Retina (tissue), 1 donor: ENCODE results near the gene NUP153.
"Not testable (repeated sequence)": the region's sequence is repeated elsewhere in the genome, so short reads cannot be mapped to it uniquely, and the experiment has no call there.

ENCODE experiments used
- DNase-seq: peaks from one replicate; pipeline ENCODE4 v3.0.0-alpha.2; 2016

Gene NUP153

GRCh38 chr6:17706580-17707370, at the start of gene NUP153:
TSS of gene NUP153 (minus strand) at chr6:17706925. CDS start at chr6:17706387, 538 bp downstream.
- peak; percentile 100 for DNase-seq

- DNase-seq, result no peak
Observed at GRCh38 chr6:17754254-17754653, 47.5 kb upstream of the NUP153 start.

GRCh38 chr6:17745324-17745723, 38.6 kb upstream of the NUP153 start:
- DNase-seq, result not testable (repeated sequence)

- DNase-seq, result not testable (repeated sequence)
Observed at GRCh38 chr6:17744757-17745308, 38.1 kb upstream of the NUP153 start.

GRCh38 chr6:17744019-17744756, 37.5 kb upstream of the NUP153 start:
- DNase-seq, result no peak

GRCh38 chr6:17741507-17741906, 34.8 kb upstream of the NUP153 start:
- no peak for DNase-seq

- no peak for DNase-seq
Observed at GRCh38 chr6:17740559-17741220, 34.0 kb upstream of the NUP153 start.

GRCh38 chr6:17737704-17738252, 31.1 kb upstream of the NUP153 start:
- DNase-seq, result no peak

- DNase-seq, result not testable (repeated sequence)
Observed at GRCh38 chr6:17735311-17735710, 28.6 kb upstream of the NUP153 start.

GRCh38 chr6:17730078-17730704, 23.5 kb upstream of the NUP153 start:
- DNase-seq, result no peak

GRCh38 chr6:17729223-17730077, 22.7 kb upstream of the NUP153 start:
- DNase-seq, result no peak

GRCh38 chr6:17728551-17729222, 22.0 kb upstream of the NUP153 start:
- no peak for DNase-seq

GRCh38 chr6:17725083-17725482, 18.4 kb upstream of the NUP153 start:
- peak; percentile 57 for DNase-seq

- no peak for DNase-seq
Observed at GRCh38 chr6:17724341-17724740, 17.6 kb upstream of the NUP153 start.

GRCh38 chr6:17721671-17722070, 14.9 kb upstream of the NUP153 start:
- no peak for DNase-seq

GRCh38 chr6:17719323-17720041, 12.8 kb upstream of the NUP153 start:
- no peak for DNase-seq

GRCh38 chr6:17716221-17716620, 9.5 kb upstream of the NUP153 start:
- peak; percentile 26 for DNase-seq

GRCh38 chr6:17714879-17715851, 8.4 kb upstream of the NUP153 start:
- no peak for DNase-seq

GRCh38 chr6:17714177-17714576, 7.5 kb upstream of the NUP153 start:
- no peak for DNase-seq
